HG03575 (cell line): ENCODE data around the gene TLK2.
"Not testable (repeated sequence)": the region's sequence is repeated elsewhere in the genome, so short reads cannot be mapped to it uniquely, and the experiment has no call there.

Experiments used
- ATAC-seq: cut with Tn5 transposase; IDR thresholded peaks from one replicate; pipeline ENCODE4 v1.9.1; 2021; ENCODE audit not compliant: unreplicated experiment, insufficient number of reproducible peaks, low FRiP score; ENCODE audit errors: extremely low read depth

TLK2 gene

DNA sequence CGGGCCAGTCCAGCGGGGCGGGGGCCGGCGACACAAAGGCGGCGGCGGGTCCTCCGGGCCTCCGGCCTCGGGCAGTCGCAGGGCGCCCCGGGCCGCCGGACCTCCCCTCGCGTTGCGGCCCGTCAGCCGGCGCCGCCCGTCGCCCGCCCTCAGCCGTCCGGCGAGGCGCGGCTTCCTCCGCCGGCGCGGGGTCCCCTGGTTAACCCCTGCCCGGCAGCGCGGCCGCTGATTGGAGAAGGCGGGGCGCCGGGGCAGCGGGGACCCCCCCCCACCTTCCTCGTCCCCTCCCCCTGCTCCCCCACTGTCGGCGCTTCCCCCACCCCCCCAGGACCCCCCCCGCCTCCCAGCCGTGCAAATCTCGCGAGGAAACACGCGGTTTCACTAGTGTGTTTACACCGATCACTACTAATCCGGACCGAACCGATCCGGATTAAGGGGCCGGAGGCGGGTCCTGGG is at the start of gene TLK2:
TLK2 (plus strand) TSS at position 402 of the 456 bp plus-strand sequence. CDS start 2,301 bp downstream, outside the sequence.
- ATAC-seq = no peak

DNA sequence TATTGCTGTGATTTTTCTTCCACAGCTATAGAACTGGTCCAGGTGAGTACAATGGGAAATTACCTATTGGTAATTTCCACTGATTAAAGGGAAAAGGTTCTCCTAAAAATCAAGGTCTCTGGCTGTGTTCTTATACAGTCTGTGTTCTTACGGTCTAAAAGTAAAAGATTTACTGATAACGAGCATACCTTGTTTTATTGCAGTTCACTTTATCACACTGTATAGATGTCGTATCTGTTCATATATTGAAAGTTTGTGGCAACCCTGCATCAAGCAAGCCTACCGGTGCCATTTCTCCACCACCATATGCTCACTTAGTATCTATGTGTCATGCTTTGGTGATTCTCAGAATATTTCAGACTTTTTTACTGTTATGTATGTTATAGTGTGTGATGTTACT is 43.4 kb upstream of the TLK2 start:
- not testable (repeated sequence) for ATAC-seq

DNA sequence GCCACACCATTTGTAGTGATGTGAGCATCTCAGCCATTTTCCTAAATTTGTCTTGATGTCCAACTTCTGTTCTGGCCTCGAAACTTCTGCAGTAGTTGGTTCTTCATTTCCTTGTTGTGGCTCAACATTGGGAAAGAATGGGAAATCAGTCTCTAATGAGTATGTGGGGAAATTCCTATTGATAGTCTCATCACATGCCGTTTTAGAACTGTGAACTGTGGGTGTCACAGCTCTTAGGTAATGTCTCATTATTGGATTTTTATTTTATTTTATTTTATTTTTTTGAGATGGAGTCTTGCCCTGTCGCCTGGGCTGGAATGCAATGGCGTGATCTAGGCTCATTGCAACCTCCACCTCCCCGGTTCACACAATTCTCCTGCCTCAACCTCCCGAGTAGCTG is 37.4 kb upstream of the TLK2 start:
- not testable (repeated sequence) for ATAC-seq

DNA sequence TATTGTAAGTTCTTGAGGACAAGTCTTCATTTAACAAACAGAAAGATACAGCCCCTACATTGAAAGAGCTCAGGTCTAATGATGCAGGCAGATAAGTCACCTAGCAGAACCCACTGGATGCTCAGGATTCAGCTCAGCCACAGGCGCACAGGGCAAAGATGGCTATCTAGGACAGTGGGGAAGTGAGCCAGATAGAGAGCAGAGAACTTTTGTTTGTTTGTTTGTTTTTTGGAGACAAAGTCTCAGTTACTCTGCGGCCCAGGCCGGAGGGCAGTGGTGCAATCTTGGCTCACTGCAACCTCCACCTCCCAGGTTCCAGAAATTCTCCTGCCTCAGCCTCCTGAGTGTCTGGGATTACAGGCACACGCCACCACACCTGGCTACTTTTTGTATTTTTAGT is 34.6 kb upstream of the TLK2 start:
- no peak for ATAC-seq

DNA sequence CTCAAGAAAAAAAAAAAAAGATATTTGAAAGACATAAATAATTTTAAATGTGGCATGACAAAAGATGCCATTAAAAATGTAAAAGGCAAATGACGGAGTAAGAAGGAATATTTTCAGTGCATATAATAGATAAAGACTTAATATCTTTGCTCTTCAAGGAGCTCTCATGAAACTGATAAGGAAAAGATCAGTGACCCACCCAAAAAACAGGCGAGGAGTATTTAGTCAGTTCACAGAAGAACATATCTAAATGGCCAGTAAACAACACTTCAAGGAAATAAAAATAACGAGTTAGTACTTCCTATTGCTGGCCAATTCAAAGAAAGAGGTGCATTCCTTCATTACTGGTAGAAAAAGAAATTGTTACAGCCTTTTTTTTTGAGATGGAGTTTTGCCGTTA is 32.8 kb upstream of the TLK2 start:
- ATAC-seq = not testable (repeated sequence)

DNA sequence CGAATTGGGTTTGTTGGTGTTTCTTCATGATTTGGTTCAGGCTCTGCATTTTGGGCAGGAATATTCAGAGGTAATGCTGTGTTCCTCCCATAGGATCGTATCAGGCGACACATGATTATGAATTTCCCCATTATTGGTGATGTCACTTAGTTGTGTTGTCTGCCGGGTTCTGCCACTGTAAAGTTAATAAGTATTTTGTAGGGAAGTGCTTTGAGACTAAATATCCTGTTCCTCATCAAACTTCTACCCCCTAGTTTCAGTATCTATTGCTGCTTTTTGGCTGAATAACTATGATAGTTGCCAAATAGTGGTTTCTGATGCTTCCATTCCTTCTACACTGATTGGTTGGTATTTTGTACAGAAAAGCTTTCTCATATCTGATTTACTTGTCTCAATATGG is 26.4 kb upstream of the TLK2 start:
- not testable (repeated sequence) for ATAC-seq

DNA sequence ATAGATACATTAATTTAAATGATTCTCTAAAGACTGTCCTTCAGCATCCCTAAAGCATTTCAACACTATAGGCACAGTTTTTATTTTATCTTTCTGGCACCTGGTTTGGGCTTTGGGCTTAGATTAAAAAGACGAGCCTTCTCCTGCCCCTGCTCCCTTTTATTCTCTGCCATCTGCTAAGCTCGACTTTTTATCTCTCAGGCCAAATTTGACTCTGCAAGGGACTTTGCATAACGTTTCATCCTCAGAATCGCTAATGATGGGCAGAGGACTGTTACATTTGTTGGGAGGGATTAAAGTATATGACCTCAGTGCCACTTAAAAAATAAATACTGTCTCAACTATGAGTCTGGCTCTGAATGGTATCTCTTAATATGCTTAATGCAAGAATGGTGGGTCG is 25.6 kb upstream of the TLK2 start:
- not testable (repeated sequence) for ATAC-seq

DNA sequence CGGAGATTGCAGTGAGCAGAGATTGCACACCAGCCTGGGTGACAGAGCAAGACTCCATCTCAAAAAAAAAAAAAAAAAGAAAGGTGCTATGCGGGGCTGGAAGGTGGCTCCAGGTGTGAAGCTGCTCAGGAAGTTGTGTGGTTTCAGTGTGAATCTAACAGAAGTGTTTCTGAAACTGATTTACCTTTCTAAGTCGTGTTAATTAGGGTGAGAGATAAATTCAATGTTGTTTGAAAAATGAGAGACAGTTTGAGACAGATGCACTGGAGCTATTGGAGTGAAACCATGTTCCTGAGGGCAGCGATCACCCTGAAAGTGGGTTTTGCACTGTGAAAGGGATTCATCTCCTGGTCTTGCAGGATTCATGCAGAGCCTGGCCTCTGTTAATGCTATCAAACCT is 25.0 kb upstream of the TLK2 start:
- ATAC-seq = not testable (repeated sequence)

DNA sequence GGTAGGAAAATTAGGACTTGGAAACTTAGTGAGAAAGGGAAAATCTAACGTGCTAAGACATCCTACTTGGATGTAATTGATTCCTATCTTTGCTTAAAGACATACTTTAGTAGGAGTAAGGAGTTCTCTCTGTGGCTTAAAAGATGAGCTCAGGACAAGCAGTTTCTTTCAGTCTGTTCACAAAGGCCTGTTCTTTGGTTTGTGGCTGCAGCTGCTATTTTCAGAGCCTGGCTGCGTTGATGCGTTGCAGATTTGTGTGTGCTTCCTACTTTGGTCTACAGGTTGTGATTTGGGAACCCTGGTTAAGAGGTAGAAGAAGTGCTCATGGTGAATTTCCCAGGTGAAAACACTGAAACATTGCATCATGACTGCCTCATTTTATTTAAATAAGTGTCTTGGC is 24.5 kb upstream of the TLK2 start:
- not testable (repeated sequence) for ATAC-seq

DNA sequence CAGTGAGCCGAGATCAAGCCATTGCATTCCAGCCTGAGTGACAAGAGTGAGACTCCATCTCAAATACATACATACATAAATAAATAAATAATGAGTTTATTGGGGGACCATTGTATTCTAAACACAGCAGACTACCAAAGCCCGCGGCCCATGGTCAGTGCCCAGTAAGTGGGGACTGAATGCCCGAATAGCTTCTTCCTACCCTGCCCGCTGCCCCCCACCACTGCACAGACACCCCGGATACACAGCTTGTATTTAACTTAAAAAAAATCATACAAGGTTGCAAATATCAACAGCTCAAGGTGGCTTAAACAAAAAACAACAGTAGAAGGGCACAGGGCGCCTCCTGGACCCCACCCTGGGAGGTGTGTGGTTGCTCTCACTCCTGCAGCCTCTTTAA is 22.6 kb upstream of the TLK2 start:
- ATAC-seq = no peak

DNA sequence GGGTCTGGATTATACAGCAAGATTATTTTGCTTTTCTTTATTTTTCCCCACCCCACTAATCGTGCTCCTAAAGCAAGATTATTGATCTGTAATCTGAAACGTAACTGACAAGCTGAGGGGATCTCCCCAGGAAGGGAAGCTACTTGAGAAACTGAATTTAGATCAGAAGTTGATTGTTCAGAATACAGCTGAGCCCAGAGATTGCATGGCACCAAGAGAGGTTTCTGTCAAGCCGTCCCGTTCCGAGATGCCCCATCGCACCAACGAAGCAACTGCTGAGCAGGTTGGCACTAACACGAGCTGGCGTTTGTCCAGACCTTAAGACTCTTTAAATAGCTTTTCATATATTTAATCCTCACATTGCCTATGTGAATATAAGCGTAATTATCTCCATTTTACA is 20.1 kb upstream of the TLK2 start:
- ATAC-seq = not testable (repeated sequence)

DNA sequence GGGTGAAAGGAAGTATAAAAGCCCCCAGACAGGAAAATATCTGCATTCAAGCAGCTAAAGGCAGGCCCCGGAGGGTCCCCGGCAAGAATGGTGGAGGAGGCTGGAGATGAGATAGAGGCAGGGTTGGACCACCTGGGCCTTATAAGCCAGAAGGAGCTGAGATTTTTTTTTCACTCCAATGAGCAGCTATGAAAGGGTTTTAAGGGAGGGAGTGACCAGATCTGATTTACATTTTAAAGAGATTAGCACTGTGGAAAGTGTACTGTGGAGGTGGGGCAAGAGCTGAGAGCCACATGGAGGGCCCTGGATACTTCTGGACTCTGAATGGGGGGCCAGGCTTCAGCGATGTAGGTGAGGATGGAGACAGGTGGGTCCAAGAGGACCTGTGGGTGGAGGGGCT is 14.2 kb upstream of the TLK2 start:
- ATAC-seq = not testable (repeated sequence)

DNA sequence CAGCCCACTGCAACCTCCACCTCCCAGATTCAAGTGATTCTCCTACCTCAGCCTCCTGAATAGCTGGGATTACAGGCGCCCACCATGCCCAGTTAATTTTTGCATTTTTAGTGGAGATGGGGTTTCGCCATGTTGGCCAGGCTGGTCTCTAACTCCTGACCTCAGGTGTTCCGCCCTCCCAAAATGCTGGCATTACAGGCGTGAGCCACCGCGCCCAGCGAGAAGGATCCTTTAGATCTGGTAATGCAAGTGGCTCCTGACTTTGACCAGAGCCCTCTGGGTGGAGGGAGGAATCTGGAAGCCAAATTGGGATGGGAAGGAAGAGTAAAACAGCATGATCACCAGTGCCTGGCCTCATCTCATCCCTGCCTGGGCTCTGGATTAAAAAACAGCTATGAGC is 13.4 kb upstream of the TLK2 start:
- ATAC-seq = not testable (repeated sequence)

DNA sequence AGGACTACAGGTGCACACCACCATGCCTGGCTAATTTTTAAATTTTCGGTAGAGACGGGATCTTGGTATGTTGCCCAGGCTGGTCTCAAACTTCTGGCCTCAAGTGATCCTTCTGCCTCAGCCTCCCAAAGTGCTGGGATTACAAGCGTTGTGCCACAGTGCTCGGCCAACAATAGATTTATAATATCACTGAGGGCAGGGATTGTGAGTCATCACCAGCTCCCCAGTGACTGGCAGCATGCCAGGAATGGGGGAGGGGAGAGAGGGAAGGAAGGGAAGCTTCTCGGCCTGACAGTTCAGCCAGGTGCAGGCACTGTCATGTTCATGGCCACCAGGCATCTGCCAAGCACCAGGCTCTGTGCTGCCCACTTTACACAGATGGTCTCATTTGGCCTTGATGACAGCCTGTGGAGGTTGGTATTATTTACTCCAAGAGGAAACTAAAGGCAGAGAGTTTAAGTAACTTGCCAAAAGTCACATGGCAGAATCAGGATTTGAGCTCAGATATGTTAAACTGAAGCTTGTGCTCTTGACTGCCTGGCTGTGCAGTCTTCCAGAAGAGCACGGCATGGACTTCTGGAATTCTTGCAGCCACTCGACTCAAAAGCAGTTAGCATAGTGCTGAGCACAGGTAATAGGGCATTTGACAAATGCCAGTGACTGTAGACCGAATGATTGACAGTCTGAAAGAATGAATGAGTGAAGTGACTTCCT is 7.8 kb upstream of the TLK2 start:
- not testable (repeated sequence) for ATAC-seq

DNA sequence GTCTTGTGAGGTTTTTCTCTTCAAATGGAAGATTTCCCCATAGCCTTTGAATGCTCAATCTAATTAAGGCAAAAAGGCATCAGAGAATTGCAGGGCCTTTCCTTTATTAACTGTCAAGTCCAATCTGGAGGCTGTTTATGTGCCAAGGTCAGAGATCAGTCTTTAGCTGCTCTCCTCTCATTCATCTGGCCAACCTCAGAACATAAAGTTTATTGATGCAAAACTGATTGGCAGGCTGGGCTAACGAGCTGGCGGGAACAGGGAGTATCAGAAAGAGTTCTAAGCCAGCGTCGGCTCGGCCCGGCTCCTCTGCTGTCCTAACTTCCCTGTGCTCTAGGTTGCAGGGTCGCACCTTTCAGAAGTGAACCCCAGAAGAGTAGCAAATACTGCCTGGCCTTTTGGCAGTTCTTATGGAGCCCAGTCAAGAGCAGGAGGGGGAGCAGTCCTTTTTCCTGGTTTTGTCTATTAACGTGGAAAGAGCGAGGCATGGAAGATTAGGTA is 7.2 kb upstream of the TLK2 start:
- ATAC-seq = not testable (repeated sequence)

DNA sequence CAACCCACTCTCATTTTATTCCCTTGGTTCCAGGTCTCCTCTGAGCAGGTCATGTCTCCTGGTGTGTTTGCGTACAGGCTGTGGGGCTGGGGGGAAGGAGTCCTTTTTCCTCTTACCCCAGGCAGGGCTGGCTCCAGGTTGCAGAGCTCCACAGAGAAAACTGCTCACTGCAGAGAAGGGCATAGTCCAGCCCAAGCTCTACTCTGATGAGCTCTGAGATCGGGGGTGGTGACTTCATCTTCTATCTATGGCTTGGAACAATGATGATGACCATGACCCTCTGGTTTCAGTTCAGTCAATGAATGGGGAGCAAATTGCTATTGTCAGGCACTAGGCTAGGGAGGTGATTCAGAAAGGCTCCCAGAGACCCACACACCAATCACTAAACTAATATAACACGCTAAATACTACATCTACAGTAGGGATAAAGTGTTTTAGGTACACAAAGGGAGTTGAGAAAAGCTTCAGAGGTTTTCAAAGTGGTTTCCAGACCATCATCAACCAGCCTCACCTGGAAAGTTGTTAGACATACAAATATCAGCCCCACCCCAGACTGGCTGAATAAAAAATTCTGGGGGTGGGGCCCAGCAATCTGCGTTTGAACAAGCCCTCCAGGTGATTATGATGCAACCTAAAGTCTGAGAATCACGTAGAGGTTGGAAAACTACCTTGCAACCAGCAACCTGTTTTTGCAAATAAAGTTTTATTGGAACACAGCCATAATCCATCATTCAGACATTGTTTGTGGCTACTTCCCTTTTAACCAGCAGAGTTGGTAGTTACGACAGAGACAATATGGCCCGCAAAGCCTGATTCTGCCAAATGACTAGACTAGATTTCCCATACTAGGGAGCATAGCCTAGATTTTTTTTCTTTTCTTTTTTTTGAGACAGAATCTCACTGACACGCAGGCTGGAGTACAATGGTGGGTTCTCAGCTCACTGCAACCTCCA is 5.3 kb upstream of the TLK2 start:
- not testable (repeated sequence) for ATAC-seq

DNA sequence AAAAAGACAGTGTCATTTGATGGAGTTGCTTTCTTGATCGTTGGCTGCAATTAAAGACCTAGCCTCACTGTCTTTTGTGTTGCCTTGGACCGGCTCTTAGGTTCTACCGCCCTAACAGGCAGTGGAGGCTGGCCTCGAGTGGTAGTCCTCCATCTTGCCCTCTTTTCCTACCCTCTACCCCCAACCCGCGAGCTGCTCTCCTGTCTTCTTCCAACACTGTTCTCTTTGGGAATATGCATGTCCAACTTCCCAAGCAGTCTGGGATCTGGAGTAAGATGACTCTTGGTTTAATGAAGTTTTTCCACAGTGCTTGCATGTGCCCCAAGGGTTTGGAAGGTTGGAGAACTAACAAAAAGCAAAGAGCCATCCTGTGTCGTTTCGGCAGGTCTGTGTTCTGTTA is 1.5 kb upstream of the TLK2 start:
- not testable (repeated sequence) for ATAC-seq

DNA sequence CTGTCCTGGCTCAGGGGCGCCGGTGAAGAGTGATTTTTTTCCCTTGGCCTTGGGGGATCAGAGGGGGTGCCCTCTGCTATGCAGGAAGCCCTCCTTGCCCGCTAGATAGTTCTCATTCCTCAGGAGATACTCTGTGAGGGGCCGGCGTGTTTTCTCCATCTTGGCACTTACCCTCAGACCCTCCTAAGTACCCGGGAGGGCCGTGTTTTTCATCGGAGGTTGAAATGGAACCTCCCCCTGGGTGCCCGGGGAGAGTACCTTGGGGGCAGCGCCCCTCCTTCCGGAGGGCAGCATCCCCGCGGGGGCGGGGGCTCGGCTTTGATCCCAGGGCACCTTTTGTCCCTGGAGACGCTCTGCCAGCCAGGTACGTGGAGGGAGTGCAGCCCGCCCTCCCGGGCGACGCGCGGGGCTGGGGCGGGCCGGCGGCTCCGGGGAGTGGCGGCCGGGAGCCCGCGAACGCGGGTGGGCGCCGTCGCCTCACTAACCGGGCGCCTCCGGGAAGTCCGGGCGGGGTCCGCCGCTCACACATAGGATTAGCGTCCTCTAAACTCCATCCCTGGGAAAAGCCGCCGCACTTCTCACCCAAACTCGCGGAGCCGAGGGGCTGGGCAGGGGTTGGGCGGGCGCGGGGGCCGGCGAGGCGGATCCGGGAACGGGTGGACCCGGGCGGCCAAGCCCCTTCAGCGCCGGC is 762 bp upstream of the TLK2 start:
- not testable (repeated sequence) for ATAC-seq
